Fibroblast of lung (primary cell): ENCODE data around the gene PGPEP1.

ENCODE experiments used
- EZH2 ChIP-seq: IDR thresholded peaks from 2 replicates; pipeline ENCODE4 v1.5.1; 2012; ENCODE audit warnings: low read length, control low read depth, mild to moderate bottlenecking; ENCODE audit errors: missing control alignments
- TF ChIP-seq, protein P1 (sequence below), 2 donors: IDR thresholded peaks in 1 of 2; conservative IDR thresholded peaks in 1 of 2; 1 replicate in 1 of 2; 2 replicates in 1 of 2; pipeline ENCODE4 v1.5.1; 2011 to 2012; ENCODE audit warnings: low read length in 2 of 2, control low read depth in 1 of 2, inconsistent platforms in 1 of 2, low read depth in 1 of 2, mild to moderate bottlenecking in 1 of 2

DNA sequence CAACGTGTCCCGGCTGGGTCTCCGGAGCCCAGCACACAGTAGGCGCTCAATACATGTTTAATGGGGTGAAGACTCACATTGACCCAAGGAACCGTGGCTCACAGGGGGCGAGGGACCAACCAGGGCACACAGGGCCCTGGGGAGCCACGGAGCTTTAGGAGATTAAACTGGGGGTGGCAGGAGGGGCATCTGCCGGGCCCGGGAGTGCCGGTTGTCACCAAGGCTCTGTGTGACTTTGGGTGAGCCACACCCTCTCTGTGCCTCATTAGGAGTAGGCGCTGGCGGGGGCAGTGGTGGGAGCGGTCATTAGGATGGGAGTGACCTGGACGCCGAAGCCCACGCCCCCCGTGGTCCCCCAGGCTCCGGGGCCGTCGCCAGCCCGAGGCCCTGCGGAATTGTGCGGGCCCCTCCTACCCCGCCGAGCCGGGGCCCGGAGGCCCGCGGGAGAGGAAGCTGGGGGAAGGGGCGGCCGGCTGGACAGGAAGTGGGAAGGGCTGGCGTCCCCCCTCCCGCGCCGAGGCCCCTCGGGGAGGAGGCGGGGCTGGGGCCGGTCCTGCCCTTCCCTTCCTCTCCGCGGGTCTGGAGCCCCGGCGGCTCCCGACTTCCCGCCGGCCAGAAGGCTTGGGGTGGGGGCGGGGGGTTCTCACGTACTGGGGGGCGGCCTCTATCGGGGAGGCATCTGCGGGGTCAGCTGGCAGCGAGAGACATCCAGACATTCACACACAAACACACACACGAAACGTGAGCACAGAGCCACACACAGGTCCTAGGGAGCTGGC is 77.0 kb downstream of the PGPEP1 start:
- TF ChIP-seq, protein P1, sequence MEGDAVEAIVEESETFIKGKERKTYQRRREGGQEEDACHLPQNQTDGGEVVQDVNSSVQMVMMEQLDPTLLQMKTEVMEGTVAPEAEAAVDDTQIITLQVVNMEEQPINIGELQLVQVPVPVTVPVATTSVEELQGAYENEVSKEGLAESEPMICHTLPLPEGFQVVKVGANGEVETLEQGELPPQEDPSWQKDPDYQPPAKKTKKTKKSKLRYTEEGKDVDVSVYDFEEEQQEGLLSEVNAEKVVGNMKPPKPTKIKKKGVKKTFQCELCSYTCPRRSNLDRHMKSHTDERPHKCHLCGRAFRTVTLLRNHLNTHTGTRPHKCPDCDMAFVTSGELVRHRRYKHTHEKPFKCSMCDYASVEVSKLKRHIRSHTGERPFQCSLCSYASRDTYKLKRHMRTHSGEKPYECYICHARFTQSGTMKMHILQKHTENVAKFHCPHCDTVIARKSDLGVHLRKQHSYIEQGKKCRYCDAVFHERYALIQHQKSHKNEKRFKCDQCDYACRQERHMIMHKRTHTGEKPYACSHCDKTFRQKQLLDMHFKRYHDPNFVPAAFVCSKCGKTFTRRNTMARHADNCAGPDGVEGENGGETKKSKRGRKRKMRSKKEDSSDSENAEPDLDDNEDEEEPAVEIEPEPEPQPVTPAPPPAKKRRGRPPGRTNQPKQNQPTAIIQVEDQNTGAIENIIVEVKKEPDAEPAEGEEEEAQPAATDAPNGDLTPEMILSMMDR (conservative IDR thresholded peaks at IDR 0.05 in 1 of 2, IDR thresholded peaks at IDR 0.05 in 1 of 2; ENCODE audit: low read depth in 1 of 2, low read length in 2 of 2), result no peak
- TF ChIP-seq EZH2, result no peak
